Activated CD4-positive, alpha-beta memory T cell treated with anti-CD3 and anti-CD28 coated beads for 36 hours (primary cell): ENCODE measurements around the gene SCRN3. TPM values are rescaled to one million over a fixed set of nuclear protein-coding genes. Genes with fewer than 3 reads are reported as not detected.
A peak's percentile ranks its signal among the peaks of the same experiment; 100 is the strongest.
"Not testable (repeated sequence)": the region's sequence is repeated elsewhere in the genome, so short reads cannot be mapped to it uniquely, and the experiment has no call there.

ENCODE experiments used
- CTCF ChIA-PET: fragments of 350-600 bp; sonication (Branson Sonifier 250); formaldehyde crosslinking; loops from one replicate; lab custom pipeline; 2021; ENCODE audit warnings: antibody characterized with exemption, inconsistent platforms; lab: Charles Lee
- POLR2A ChIA-PET: fragments of 350-600 bp; sonication (Branson Sonifier 250); formaldehyde crosslinking; loops from one replicate; lab custom pipeline; 2021; ENCODE audit warnings: antibody characterized with exemption; lab: Charles Lee
- DNase-seq: peaks from one replicate; pipeline ENCODE4 v3.0.0-alpha.2; 2020
- H3K27ac Mint-ChIP-seq: one replicate; pipeline ENCODE4 v1.8.0; 2021; ENCODE audit warnings: mixed read lengths
- H3K27me3 Mint-ChIP-seq: one replicate; pipeline ENCODE4 v1.8.0; 2021; ENCODE audit warnings: mixed read lengths
- H3K36me3 Mint-ChIP-seq: one replicate; pipeline ENCODE4 v1.8.0; 2021; ENCODE audit warnings: mixed read lengths
- H3K4me1 Mint-ChIP-seq: one replicate; pipeline ENCODE4 v1.8.0; 2021; ENCODE audit warnings: low read depth, mixed read lengths
- H3K4me3 Mint-ChIP-seq: one replicate; pipeline ENCODE4 v1.8.0; 2021; ENCODE audit warnings: mild to moderate bottlenecking, mixed read lengths
- H3K9me3 Mint-ChIP-seq: one replicate; pipeline ENCODE4 v1.8.0; 2021; ENCODE audit warnings: mixed read lengths
- intact Hi-C: fragments of 100-400 bp; cut with micrococcal nuclease; formaldehyde crosslinking; loops from one replicate; pipeline ENCODE4 v1.15.1; 2023
- total RNA-seq, 2 experiments: library from RNA; stranded (reverse); gene quantifications; one replicate each; pipeline ENCODE4 v1.2.3, GENCODE V29; 2021

SCRN3 gene
- total RNA-seq, result 10 to 100 TPM; 12.4 to 12.9 TPM

GRCh38 chr2:174395284-174395968 lies at the start of gene SCRN3:
SCRN3 (plus strand) TSS chr2:174395730; CDS start chr2:174398284, 2,554 bp downstream.
- CTCF ChIA-PET, result interaction anchor here (0.6 to 1.3 kb wide), 5 partner anchors 53 to 236 kb away, joined by 3 to 5 read pairs (median 3); no protein-coding TSS in a partner anchor
- POLR2A ChIA-PET, result interaction anchor here (0.6 to 1.3 kb wide), 2 partner anchors 237 to 291 kb away, joined by 3 to 4 read pairs; no protein-coding TSS in a partner anchor
- Mint-ChIP-seq H3K4me1 (peaks cover 28% of the 10 kb centered on the region), H3K36me3 (peaks cover 8% of the 10 kb centered on the region), H3K9me3 (no peaks in the 10 kb centered on the region), H3K4me3 (peak within 1 kb of the TSS; percentile 98), H3K27me3 (no peaks in the 10 kb centered on the region), H3K27ac (peak within 1 kb of the TSS; percentile 96)
- DNase-seq, result peak; percentile 88
- intact Hi-C loops, result loop anchor here (1.0 to 5.0 kb wide), 3 partner anchors 92 to 773 kb away; partner anchors contain the start of genes ATF2, GPR155 and OLA1

- no peak for DNase-seq
- Mint-ChIP-seq H3K9me3 (no peaks in the 10 kb centered on the region), H3K36me3 (peaks cover 10% of the 10 kb centered on the region), H3K4me3 (no peak overlapping the region), H3K27ac (no peak overlapping the region), H3K27me3 (peaks cover 4% of the 10 kb centered on the region), H3K4me1 (no peaks in the 10 kb centered on the region)
- CTCF ChIA-PET, result interaction anchor here (0.9 to 1.2 kb wide), 4 partner anchors 9 to 947 kb away, joined by 3 to 11 read pairs (median 3); no protein-coding TSS in a partner anchor
- POLR2A ChIA-PET, result no interaction called here
- intact Hi-C loops, result no loop called here
These were observed 45.5 kb upstream of the SCRN3 start for GRCh38 chr2:174350018-174350417.

- DNase-seq, result no peak
- ChIA-PET POLR2A (no interaction called here), CTCF (interaction anchor here (0.9 to 1.2 kb wide), 4 partner anchors 9 to 948 kb away, joined by 3 to 11 read pairs (median 3); no protein-coding TSS in a partner anchor)
- H3K27ac Mint-ChIP-seq, result no peak overlapping the region
- intact Hi-C loops, result no loop called here
- no peaks in the 10 kb centered on the region for H3K9me3 Mint-ChIP-seq
- H3K4me1 Mint-ChIP-seq, result no peaks in the 10 kb centered on the region
- peaks cover 2% of the 10 kb centered on the region for H3K27me3 Mint-ChIP-seq
- H3K36me3 Mint-ChIP-seq, result peaks cover 10% of the 10 kb centered on the region
- H3K4me3 Mint-ChIP-seq, result no peak overlapping the region
These were observed 44.8 kb upstream of the SCRN3 start for GRCh38 chr2:174350593-174351181.

- POLR2A ChIA-PET, result no interaction called here
- CTCF ChIA-PET, result interaction anchor here (0.9 kb wide), 1 partner anchor 8 kb away, joined by 3 read pairs; no protein-coding TSS in a partner anchor
- no peaks in the 10 kb centered on the region for H3K9me3 Mint-ChIP-seq
- no peak overlapping the region for H3K4me3 Mint-ChIP-seq
- peaks cover 8% of the 10 kb centered on the region for H3K36me3 Mint-ChIP-seq
- H3K27ac Mint-ChIP-seq, result no peak overlapping the region
- H3K27me3 Mint-ChIP-seq, result no peaks in the 10 kb centered on the region
- intact Hi-C loops, result no loop called here
- no peaks in the 10 kb centered on the region for H3K4me1 Mint-ChIP-seq
- no peak for DNase-seq
These were observed 42.5 kb upstream of the SCRN3 start for GRCh38 chr2:174353004-174353403.

GRCh38 chr2:174356347-174356746 lies 39.2 kb upstream of the SCRN3 start:
- intact Hi-C loops, result no loop called here
- Mint-ChIP-seq H3K4me1 (no peaks in the 10 kb centered on the region), H3K27ac (no peak overlapping the region), H3K27me3 (no peaks in the 10 kb centered on the region), H3K4me3 (no peak overlapping the region), H3K36me3 (peaks cover 11% of the 10 kb centered on the region), H3K9me3 (peaks cover 4% of the 10 kb centered on the region)
- ChIA-PET CTCF (interaction anchor here (1.0 kb wide), 1 partner anchor 191 kb away, joined by 3 read pairs; no protein-coding TSS in a partner anchor), POLR2A (no interaction called here)
- DNase-seq, result no peak

GRCh38 chr2:174359663-174360062 lies 35.9 kb upstream of the SCRN3 start:
- POLR2A ChIA-PET, H3K4me1 Mint-ChIP-seq, H3K27me3 Mint-ChIP-seq, H3K4me3 Mint-ChIP-seq, intact Hi-C loops, DNase-seq, H3K27ac Mint-ChIP-seq, CTCF ChIA-PET: not testable (repeated sequence)
- H3K36me3 Mint-ChIP-seq, result peaks cover 32% of the 10 kb centered on the region
- peaks cover 13% of the 10 kb centered on the region for H3K9me3 Mint-ChIP-seq

GRCh38 chr2:174362949-174363348 lies 32.6 kb upstream of the SCRN3 start:
- no peak overlapping the region for H3K4me3 Mint-ChIP-seq
- CTCF ChIA-PET, result interaction anchor here (0.6 kb wide), 1 partner anchor 895 kb away, joined by 3 read pairs; no protein-coding TSS in a partner anchor
- POLR2A ChIA-PET, result no interaction called here

GRCh38 chr2:174363492-174364225 lies 31.9 kb upstream of the SCRN3 start:
- H3K27me3 Mint-ChIP-seq, DNase-seq, POLR2A ChIA-PET, intact Hi-C loops, H3K27ac Mint-ChIP-seq, H3K4me3 Mint-ChIP-seq, H3K4me1 Mint-ChIP-seq, CTCF ChIA-PET: not testable (repeated sequence)
- H3K9me3 Mint-ChIP-seq, result peaks cover 21% of the 10 kb centered on the region
- peaks cover 64% of the 10 kb centered on the region for H3K36me3 Mint-ChIP-seq

More at GRCh38 chr2:174362949-174363348, 32.6 kb upstream of the SCRN3 start:
- Mint-ChIP-seq H3K4me1 (no peaks in the 10 kb centered on the region), H3K27ac (no peak overlapping the region), H3K9me3 (peaks cover 21% of the 10 kb centered on the region), H3K27me3 (no peaks in the 10 kb centered on the region), H3K36me3 (peaks cover 57% of the 10 kb centered on the region)
- DNase-seq, result no peak
- intact Hi-C loops, result no loop called here

- H3K9me3 Mint-ChIP-seq, result peaks cover 20% of the 10 kb centered on the region
- no peaks in the 10 kb centered on the region for H3K4me1 Mint-ChIP-seq
These were observed 30.9 kb upstream of the SCRN3 start for GRCh38 chr2:174364628-174365027.

GRCh38 chr2:174365571-174365970 lies 30.0 kb upstream of the SCRN3 start:
- Mint-ChIP-seq H3K4me3 (no peak overlapping the region), H3K27ac (no peak overlapping the region), H3K4me1 (no peaks in the 10 kb centered on the region), H3K36me3 (peaks cover 71% of the 10 kb centered on the region), H3K27me3 (no peaks in the 10 kb centered on the region), H3K9me3 (peaks cover 17% of the 10 kb centered on the region)
- CTCF ChIA-PET, result no interaction called here
- intact Hi-C loops, result no loop called here
- no peak for DNase-seq
- POLR2A ChIA-PET, result no interaction called here

More at GRCh38 chr2:174364628-174365027, 30.9 kb upstream of the SCRN3 start:
- H3K27ac Mint-ChIP-seq, result no peak overlapping the region
- ChIA-PET POLR2A (no interaction called here), CTCF (no interaction called here)
- peaks cover 70% of the 10 kb centered on the region for H3K36me3 Mint-ChIP-seq
- intact Hi-C loops, result no loop called here
- no peaks in the 10 kb centered on the region for H3K27me3 Mint-ChIP-seq
- DNase-seq, result no peak
- H3K4me3 Mint-ChIP-seq, result no peak overlapping the region

- no peaks in the 10 kb centered on the region for H3K4me1 Mint-ChIP-seq
- intact Hi-C loops, result no loop called here
- ChIA-PET CTCF (no interaction called here), POLR2A (no interaction called here)
- H3K36me3 Mint-ChIP-seq, result peaks cover 61% of the 10 kb centered on the region
- no peak overlapping the region for H3K4me3 Mint-ChIP-seq
- peaks cover 16% of the 10 kb centered on the region for H3K9me3 Mint-ChIP-seq
- no peak overlapping the region for H3K27ac Mint-ChIP-seq
- no peak for DNase-seq
- no peaks in the 10 kb centered on the region for H3K27me3 Mint-ChIP-seq
These were observed 26.8 kb upstream of the SCRN3 start for GRCh38 chr2:174368691-174369090.

- Mint-ChIP-seq H3K36me3 (peaks cover 26% of the 10 kb centered on the region), H3K27me3 (no peaks in the 10 kb centered on the region), H3K27ac (no peak overlapping the region), H3K4me3 (no peak overlapping the region), H3K9me3 (no peaks in the 10 kb centered on the region), H3K4me1 (no peaks in the 10 kb centered on the region)
- intact Hi-C loops, result no loop called here
- ChIA-PET POLR2A (no interaction called here), CTCF (no interaction called here)
- no peak for DNase-seq
These were observed 18.6 kb upstream of the SCRN3 start for GRCh38 chr2:174376967-174377366.
